OCI-M2 (cell line): ENCODE data around the gene MEIKIN.
A peak's percentile ranks its signal among the peaks of the same experiment; 100 is the strongest.
"Not testable (repeated sequence)": the region's sequence is repeated elsewhere in the genome, so short reads cannot be mapped to it uniquely, and the experiment has no call there.

Source experiments
- DNase-seq: peaks from one replicate; lab custom pipeline; 2025; ENCODE audit not compliant: unreplicated experiment; lab: John Stamatoyannopoulos, UW

MEIKIN gene

GRCh38 chr5:131814990-131815389 lies 130.5 kb downstream of the MEIKIN start:
- DNase-seq = no peak

- no peak for DNase-seq
These were observed 132.9 kb downstream of the MEIKIN start for GRCh38 chr5:131812371-131813160.

GRCh38 chr5:131810510-131811249 lies 134.8 kb downstream of the MEIKIN start:
- DNase-seq = no peak

- peak; percentile 75 for DNase-seq
These were observed 148.4 kb downstream of the MEIKIN start, which contains the start of gene FNIP1 for GRCh38 chr5:131796793-131797693. Gene FNIP1 (minus strand): TSS chr5:131797017. CDS start chr5:131796921, 96 bp downstream.

GRCh38 chr5:131795879-131796792 lies 149.3 kb downstream of the MEIKIN start:
- no peak for DNase-seq

- DNase-seq = no peak
These were observed 150.2 kb downstream of the MEIKIN start for GRCh38 chr5:131795228-131795627.

- DNase-seq = no peak
These were observed 150.9 kb downstream of the MEIKIN start for GRCh38 chr5:131794586-131794985.

- DNase-seq = no peak
These were observed 152.6 kb downstream of the MEIKIN start for GRCh38 chr5:131792896-131793295.

- DNase-seq = no peak
These were observed 153.6 kb downstream of the MEIKIN start for GRCh38 chr5:131791866-131792265.

- DNase-seq = no peak
These were observed 154.9 kb downstream of the MEIKIN start for GRCh38 chr5:131790550-131790949.

GRCh38 chr5:131789765-131790164 lies 155.7 kb downstream of the MEIKIN start:
- DNase-seq = no peak

GRCh38 chr5:131787736-131788135 lies 157.7 kb downstream of the MEIKIN start:
- DNase-seq = no peak

GRCh38 chr5:131786900-131787692 lies 158.4 kb downstream of the MEIKIN start:
- no peak for DNase-seq

- no peak for DNase-seq
These were observed 159.4 kb downstream of the MEIKIN start for GRCh38 chr5:131786036-131786435.

- DNase-seq = no peak
These were observed 161.6 kb downstream of the MEIKIN start for GRCh38 chr5:131783874-131784273.

GRCh38 chr5:131783357-131783756 lies 162.1 kb downstream of the MEIKIN start:
- DNase-seq = no peak

GRCh38 chr5:131782717-131783116 lies 162.7 kb downstream of the MEIKIN start:
- DNase-seq = no peak

GRCh38 chr5:131778141-131778540 lies 167.3 kb downstream of the MEIKIN start:
- DNase-seq = not testable (repeated sequence)

- no peak for DNase-seq
These were observed 169.0 kb downstream of the MEIKIN start for GRCh38 chr5:131776450-131776849.
